NCI-H1417 (cell line): ENCODE data around the gene ZRANB3.

ENCODE experiments used
- DNase-seq, 3 experiments: peaks; one replicate each; lab custom pipeline; 2025; lab: John Stamatoyannopoulos, UW

Gene ZRANB3

DNA sequence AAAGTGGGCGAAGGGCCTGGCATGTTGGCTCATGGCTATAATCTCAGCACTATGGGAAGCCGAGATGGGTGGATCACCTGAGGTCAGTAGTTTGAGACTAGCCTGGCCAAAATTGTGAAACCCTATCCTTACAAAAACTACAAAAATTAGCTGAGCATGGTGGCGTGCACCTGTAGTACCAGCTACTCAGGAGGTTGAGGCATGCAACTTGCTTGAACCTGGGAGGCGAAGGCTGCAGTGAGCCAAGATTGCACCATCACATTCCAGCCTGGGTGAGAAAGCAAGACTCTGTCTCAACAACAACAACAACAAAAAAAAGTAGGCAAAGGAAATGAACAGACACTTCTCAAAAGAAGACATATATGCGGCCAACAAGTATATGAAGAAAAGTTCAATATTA is 282.4 kb downstream of the ZRANB3 start:
- DNase-seq = no peak

DNA sequence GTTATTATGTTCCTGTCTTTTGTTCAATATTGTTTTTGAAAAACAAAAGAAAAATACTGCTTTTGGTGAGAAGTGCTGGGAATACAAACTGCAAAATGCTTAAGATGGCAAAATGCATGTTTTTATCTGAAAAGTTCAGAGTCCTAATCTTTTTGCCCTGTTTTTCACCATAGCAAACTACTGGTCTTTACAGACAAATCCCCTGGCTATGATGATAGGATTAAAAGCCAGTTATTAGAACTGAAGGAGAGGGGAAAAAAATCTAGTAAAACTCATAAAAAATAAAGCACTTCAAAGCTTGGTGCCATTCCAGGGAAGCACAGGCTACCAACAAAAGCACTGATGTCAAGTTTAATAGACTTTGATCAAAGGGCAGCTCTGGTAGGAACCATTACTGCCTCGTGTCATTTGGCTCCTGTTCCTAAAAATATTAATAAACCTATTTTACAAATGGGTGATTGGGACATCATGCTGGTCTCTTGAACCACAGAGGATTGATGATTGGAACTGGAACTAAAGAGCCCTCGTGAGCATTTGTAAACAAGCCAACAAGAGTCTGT is 284.2 kb downstream of the ZRANB3 start:
- peak in 1 of 3 experiments; percentile 12 for DNase-seq

DNA sequence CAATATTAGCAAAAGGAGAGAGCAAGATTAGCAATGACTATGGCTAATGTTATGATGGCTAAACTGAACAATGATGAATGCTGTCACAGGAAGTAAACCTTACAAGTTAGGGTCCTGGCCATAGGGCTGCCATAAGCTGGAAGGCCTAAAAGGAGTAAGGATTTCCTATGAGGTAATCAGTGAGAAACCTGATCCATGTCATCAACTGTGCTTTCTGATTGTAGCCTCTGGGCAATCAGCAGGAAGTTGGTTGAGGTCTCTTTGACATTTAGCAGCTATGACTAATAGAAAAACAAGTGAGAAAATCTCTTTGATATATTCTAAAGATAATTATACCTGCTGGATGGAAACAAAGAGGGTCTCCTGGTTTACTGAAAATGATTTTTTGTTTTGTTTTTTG is 285.9 kb downstream of the ZRANB3 start:
- DNase-seq = peak in 2 of 3 experiments; percentile 12 to 72

DNA sequence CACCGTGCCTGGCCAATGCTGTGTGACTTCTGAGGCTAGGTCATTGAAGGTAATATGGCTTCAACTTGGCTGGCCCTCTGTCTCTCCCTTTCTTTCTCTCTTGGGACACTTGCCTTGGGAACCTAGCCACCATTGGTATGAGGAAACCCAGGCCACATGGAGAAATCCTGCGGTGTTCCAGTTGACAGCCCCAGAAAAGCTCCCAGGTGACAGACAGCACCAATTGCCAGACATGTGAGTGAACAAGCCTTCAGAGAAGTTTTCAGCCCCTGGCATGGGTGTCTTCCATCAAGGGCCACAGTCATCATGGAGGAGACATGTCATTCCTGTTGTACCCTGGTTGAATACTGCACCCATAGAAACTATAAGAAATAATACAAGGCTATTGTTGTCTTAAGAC is 292.4 kb downstream of the ZRANB3 start:
- DNase-seq = no peak

DNA sequence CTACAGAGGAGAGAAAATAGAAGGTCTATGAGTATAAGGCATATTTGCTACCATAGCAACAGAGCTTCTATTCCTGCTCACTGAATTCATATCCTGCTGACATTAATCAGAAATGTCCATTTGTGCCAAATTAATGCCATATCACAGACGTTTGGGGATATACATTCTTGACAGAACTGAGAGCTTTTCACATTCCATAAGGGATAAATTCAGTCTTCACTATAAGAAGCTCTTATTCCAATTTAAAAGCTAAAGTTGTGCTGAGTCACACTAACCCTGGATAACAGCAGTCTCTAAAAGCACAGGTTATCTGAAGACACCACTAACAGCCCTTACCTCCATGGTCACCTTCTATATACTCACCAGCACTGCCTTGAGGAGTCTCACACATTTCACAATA is 300.9 kb downstream of the ZRANB3 start:
- no peak for DNase-seq

DNA sequence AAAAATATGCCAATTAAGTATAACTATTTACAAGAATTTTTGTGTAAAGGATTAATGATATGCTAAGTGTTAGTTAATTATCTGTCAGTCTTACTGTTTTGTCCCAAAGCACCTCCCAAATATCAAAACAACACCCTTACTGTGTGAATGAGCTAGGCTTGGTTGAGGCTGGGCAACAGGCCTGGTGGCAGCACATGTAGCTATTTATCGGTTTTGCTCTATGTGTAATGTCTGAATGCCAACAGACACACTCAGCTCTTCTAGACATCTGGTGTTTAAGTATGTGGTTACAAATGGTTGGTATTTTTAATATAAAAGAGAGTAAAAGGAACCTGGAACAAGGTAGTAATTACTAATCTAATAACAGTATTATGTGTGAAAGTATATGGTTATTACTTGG is 303.6 kb downstream of the ZRANB3 start:
- DNase-seq = no peak

DNA sequence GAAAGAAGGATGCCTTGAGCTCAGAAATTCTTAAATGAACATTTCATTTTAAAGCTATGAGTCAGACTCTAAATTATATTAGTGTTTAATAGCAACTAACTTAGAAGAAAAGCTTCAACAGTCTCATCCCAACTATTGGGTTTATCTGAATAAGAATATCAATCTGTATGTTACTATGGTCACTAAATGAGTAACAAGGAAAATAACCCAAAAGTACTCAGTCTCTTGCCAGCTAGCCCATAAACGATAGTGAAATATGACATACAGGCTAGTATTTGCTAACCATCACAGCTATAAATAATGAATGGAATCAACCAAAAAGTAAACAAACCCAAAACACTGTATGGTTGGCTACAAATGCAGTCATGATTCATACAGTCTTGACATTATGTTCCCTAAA is 304.1 kb downstream of the ZRANB3 start:
- peak in 1 of 3 experiments; percentile 16 for DNase-seq

DNA sequence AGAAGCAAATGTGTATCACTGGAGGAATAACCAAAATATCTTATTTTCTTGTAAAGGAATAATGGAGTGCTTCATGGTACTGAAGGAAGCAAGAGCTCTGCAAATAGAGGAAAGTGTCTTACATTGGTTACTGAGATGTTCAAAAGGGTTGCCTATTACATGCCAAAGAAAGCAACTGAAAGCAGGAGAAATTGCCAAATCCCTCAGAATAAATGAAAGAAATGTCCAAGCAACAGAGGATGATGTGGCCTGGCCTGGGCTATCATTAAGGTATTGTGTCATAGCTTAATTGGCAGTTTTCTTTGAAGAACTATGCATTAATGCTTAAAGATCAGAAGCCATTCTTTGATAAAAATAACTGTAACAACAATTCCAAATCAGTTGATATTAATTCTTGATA is 305.2 kb downstream of the ZRANB3 start:
- DNase-seq = no peak

DNA sequence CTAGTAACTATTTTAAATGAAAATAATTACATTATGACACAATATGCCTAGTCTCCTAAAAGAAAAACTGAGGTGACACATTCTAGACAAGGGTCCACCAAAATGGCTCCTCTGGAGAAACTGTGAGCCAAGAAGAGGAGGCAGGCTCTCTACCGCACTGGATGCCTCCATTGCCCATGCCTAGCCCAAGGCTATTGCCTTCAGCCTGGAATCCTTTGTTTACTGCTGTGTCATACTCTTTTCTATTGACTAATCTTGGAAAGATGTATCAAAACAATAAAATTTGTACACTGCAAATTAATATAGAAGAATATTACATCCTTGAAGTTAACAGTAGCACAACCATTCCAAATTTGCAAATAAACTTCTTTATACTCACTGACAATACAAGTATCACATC is 311.8 kb downstream of the ZRANB3 start:
- DNase-seq = no peak

DNA sequence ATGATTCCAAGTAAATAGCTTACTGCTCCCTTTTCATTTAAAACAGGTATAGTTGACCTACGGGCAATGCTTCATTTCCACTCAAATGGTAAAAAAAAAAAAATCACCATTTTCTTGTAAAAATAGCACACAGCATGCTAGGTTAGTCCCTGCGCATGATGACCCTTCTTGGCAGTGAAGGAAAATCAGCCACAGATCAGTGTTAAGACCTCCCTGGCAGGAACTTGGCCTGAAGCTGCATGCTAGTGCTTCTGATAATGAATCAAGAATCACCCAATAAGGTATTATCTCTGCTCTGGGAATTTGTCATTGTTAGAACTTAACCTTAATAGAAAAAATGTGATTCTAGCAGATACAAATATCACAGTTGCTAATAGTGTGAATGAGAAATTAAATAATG is 312.6 kb downstream of the ZRANB3 start:
- no peak for DNase-seq

DNA sequence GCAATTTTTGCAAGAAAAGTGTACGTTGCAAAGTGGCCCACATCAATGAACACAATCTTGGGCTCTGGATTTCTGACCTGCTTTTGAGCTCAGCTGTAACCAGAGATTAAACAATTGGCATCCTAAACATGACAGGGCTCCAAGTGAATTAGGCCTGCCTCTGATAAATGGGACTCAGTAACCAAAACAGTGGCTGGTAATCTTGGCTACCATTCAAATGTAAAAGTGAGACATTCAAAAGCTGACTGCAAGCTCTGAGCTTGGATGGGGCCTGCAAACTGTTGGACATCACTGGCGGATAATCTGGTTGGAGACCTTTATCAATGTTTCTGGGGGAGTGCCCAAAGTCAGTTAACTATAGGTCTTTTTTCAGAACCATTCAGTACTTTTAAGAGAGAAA is 318.3 kb downstream of the ZRANB3 start:
- DNase-seq = no peak

DNA sequence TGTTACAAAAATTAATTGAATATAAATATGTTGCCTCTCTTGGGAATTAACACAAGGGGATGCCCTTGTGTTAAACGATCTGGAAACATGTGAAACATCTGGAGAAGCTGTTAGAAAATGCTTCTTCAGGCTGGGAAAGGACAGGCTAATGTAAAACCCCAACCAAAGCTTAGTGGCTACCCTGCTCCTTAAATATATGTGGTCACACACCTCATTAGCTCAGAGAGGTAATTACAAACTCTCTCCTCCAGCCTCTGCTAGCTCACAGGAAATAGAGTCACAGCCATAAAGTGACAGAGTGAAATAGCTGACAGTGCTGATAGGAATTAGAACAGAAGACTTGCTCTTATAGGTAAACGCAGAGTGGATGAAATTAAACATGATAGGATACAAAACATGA is 323.0 kb downstream of the ZRANB3 start:
- peak in 1 of 3 experiments; percentile 6 for DNase-seq

DNA sequence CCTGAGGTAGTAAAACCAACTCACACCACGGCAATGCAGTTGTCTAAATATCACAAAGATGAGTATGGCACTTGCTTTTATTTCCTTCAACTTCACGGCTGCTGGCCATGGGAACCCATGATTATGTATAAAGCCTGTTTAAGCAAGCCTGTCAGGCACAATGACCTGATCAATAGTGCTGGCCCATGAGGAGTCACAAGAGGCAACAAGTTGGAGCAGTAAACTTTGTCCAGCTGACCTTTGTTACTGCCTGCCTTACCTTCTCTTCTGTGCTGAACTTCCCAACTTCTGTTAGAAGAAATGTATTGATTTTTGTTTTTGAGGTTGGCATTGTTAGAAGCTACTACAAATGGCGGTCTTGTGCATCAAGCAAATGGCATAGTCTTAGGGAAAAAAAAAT is 327.1 kb downstream of the ZRANB3 start:
- DNase-seq = no peak

DNA sequence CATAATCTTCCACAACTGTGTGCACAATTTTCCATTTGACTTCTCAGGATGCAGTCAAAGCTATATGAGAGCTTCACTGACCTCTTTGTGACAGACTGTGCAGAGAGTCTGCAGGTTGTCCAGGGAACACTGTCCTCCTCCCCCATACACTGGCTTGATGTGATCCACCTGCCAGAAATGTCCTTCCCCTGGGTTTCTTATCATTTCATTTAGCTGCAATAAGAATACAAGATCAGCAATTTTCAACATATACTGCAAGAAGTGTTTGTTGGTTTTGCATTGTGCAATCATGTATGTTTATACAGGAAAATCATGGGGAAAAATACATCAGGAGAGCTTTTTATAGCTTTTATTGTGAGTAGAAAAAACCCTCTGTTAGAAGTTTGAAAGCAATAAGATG is 328.3 kb downstream of the ZRANB3 start:
- DNase-seq = peak in 2 of 3 experiments; percentile 2 to 36

DNA sequence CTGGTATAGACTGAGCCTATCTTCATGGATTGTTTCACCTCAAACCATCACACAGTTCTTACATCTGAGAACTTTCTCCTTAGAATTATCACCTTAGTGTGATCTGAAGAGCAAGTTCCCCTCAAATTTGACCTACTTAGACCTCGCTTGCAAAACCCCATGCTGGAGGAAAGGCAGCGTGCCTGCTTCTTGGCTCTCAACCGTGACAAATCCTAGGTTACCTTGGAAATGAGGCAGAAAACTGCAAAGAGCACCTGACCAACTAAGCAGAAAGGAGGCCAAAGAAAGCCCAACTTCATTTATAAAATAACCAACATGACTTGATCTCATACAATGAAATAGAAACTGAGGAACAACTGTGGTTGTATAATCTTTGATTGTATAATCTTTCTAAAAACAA is 332.5 kb downstream of the ZRANB3 start:
- no peak for DNase-seq

DNA sequence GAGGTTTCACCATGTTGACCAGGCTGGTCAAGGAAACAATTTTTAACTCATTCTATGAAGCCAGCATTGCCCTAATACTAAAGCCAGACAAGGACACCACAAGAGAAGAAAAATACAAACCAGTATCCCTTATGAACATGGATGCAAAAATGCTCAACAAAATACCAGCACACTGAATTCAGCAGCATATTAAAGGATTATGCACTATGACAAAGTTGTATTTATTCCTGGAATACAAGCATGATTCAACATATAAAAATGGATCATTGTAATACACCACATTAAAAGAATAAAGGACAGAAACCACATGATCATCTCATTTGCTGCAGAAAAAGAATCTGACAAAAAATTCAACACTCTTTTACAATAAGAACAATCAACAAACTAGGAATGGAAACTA is 340.2 kb downstream of the ZRANB3 start:
- DNase-seq = no peak

DNA sequence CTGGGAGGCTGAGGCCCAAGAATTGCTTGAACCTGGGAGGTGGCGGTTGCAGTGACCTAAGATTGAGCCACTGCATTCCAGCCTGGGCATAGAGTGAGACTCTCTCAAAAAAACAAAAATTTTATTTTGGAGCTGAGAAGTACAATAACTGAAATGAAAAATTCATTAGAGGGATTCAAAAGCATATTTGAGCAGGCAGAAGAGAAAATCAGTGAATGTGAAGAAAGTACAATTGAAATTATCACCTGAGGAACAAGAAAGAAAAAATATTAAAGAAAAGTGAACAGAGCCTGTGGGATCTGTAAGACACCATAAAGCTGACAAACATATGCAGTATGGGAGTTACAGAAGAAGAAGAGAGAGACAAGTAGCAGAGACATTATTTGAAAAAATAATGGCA is 341.9 kb downstream of the ZRANB3 start:
- DNase-seq = no peak

DNA sequence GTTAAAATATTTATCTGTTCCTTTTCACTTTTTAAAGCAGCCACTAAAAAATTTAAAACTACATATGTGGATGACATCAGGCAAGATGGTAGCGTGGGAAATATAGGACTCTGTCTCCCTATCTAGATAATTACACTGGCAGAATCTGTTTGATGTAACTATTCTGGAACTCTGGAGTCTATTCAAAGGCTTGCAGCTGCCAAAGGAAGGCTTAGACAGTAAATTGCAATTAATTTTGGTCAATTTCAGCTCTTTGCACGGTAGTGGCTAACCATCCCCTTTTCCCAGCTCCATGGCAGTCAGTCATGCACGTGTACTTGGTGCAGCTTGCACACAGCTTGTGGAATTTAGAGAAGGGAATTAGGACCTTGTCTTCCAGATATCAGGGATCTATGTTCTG is 343.7 kb downstream of the ZRANB3 start:
- no peak for DNase-seq

DNA sequence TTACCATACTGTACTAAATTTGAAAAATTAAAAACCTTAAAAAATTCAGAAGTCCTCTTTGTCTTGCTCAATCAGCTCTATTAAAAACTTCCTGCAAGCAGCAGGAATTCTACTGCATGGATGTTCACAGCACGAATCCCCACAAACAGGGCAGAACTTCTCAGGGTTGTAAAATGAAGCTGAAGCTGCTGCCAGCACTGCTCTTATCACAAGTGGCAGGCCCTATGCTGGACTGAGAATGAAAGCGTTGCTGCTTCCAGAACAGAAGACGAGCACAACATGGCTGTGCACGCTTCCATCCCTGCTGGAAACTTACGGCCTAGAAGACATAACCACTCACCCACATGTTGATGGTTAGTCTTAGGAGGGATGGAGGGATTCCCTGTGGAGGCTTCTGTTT is 345.0 kb downstream of the ZRANB3 start:
- no peak for DNase-seq

DNA sequence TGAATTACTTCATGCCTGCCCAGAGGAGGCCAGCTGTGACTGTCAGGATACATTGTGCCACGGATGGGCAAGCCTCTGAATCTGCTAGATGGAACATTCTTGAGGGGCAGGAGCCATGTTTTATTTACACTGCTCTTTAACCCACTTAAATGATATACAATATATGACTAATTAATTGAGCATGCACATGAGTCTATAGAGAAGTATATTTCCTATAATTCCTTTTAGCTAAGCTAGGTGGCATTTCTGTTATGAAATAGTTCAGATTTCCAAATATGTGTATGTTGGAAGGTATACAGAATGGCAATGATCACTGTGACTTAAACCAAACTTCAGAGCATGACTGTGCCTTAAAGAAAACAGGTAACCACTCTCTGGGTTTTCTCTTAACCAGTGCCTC is 347.2 kb downstream of the ZRANB3 start:
- no peak for DNase-seq

DNA sequence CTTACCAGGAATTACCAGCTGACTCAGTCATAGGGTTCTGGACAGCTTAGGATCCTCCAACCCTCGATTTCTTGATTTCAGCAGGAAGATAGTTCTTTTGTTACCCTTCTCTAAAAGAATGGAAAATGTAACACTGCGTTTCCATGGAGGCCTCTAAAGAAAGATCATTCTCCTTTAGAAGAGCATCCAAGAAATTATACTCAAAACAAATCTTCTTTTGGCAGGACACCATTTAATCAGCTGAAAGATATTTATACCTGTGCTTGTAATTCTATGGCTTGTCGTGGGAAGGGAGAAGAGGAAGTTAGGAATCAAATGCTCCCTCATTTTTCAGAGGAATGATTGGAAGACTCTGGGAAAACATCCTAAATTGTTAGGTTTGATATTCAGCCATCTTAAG is 348.4 kb downstream of the ZRANB3 start:
- DNase-seq = no peak

DNA sequence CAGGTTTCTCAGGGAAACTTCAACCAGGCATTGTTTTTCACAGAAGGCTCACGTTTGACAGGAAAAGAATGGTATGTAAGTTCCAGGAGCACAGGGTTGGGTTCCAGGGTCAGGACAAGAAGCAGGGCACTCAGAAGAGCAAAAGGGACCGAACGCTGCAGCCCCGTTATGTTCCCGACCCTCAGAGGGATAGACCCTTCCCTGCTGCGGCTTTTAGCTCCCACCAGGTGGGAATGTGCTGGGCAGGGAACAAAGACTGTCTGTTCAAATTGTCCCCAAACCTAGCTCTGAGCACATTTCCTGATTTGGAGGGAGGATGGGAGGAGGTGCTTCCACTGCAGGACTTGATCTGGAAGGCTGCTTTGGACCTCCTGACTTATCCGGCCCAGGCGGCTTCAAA is 348.8 kb downstream of the ZRANB3 start:
- no peak for DNase-seq

DNA sequence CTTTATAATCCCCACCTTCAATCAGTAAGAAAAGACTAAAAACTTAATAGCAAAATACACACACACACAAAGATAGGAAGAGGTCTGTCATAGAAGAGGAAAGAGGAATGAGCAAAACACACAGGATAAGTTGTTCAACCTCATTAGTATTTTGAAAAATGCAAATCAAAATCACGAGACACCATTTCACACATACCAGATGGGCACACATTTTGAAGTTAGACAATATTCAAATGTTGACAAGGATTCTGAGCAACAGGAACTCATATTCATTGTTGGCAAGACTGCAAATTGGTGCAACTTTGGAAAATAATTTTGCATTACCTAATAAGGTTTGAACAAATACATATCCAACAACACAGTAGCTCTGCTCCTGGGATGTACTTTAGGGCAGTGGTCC is 351.3 kb downstream of the ZRANB3 start:
- DNase-seq = no peak

DNA sequence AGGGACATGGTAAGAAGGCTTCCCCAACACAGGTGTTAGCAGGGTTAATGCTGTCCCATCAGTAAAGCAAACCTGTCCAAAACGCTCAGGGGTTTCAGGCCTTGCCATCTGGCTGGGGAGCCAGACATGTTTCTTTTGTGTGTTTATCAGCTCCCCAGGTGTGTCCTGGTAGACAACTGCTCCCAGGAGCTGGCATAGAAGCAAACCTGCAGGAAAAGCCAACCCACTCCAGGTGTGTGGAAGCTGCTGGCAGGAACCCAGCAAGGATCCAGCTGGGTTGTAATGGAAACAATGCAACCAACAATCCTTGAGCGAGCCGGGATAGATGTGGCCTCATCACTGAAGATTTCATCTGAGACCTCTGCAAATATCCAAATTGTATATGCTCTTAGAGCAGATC is 355.8 kb downstream of the ZRANB3 start:
- peak; percentile 41 to 72 (median 44) for DNase-seq

DNA sequence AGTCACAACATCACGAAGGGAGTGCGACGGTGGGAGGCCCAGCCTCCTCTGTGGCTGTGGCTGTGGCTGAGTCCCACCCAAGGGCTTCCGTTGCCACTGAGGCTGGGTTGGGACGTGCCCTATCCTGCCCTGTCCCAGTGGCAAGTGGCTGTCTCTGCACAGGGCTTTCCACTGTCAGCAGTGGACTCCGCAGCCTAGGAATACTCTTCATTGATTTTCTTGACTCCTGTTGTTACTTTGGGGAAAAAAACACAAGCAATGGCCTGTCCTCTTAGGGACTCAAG is 356.3 kb downstream of the ZRANB3 start:
- DNase-seq = no peak
